Gastrocnemius medialis (tissue), 4 donors: ENCODE data around the gene VEZT.

Experiments
- POLR2A ChIP-seq, 2 donors: fragments of 450-650 bp; IDR thresholded peaks; one replicate each; pipeline ENCODE4 v1.6.1; 2017; ENCODE audit warnings: antibody characterized with exemption in 2 of 2, mild to moderate bottlenecking in 2 of 2, moderate library complexity in 2 of 2
- TF ChIP-seq, protein P1 (sequence below), 5 experiments: fragments of 450-650 bp in 3 of 5; fragments of 200-600 bp in 2 of 5; sonication (generic) in 2 of 5; IDR thresholded peaks in 4 of 5; conservative IDR thresholded peaks in 1 of 5; 1 replicate in 4 of 5; 2 replicates in 1 of 5; pipeline ENCODE4 v1.5.1; 2016 to 2019; ENCODE audit warnings: antibody characterized with exemption in 5 of 5, mild to moderate bottlenecking in 3 of 5, moderate library complexity in 3 of 5

DNA sequence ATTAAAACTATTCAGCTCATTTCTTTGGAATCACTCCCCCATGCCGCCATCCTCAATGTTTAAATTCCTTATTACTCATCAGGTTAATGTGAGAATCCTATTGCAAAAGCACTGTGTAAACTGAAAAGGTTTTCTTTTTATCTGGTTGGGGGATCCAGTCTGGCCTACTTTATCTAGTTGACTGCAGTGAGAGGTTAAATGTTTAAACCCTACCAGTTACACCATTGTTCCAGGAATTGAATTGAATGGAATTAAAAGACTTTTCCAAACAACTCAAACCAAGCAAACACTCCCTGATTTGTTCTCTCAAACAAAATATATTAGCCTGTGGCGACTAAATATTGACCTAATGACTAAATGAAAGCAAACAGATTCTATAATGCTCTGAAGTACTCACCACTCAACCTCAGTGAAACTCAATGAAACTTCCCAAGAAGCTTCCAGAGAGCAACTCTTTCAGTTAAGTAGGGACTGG is 100.5 kb downstream of the VEZT start:
- TF ChIP-seq, protein P1, sequence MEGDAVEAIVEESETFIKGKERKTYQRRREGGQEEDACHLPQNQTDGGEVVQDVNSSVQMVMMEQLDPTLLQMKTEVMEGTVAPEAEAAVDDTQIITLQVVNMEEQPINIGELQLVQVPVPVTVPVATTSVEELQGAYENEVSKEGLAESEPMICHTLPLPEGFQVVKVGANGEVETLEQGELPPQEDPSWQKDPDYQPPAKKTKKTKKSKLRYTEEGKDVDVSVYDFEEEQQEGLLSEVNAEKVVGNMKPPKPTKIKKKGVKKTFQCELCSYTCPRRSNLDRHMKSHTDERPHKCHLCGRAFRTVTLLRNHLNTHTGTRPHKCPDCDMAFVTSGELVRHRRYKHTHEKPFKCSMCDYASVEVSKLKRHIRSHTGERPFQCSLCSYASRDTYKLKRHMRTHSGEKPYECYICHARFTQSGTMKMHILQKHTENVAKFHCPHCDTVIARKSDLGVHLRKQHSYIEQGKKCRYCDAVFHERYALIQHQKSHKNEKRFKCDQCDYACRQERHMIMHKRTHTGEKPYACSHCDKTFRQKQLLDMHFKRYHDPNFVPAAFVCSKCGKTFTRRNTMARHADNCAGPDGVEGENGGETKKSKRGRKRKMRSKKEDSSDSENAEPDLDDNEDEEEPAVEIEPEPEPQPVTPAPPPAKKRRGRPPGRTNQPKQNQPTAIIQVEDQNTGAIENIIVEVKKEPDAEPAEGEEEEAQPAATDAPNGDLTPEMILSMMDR (IDR thresholded peaks at IDR 0.05 in 4 of 5, conservative IDR thresholded peaks at IDR 0.05 in 1 of 5) = no peak
- no peak for TF ChIP-seq POLR2A (IDR thresholded peaks at IDR 0.05)
